BLaER1 (cell line): ENCODE results near the gene IMMP2L.

Experiments used
- H3K27ac ChIP-seq: shearing (Covaris generic); formaldehyde crosslinking; 2 replicates; pipeline ENCODE4 v1.8.1; 2022
- H3K27me3 ChIP-seq: shearing (Covaris generic); formaldehyde crosslinking; 2 replicates; pipeline ENCODE4 v1.8.1; 2022
- H3K36me3 ChIP-seq: shearing (Covaris generic); formaldehyde crosslinking; 2 replicates; pipeline ENCODE4 v1.8.1; 2022
- H3K4me1 ChIP-seq: shearing (Covaris generic); formaldehyde crosslinking; 2 replicates; pipeline ENCODE4 v1.8.1; 2022
- H3K4me2 ChIP-seq: shearing (Covaris generic); formaldehyde crosslinking; 2 replicates; pipeline ENCODE4 v1.8.1; 2022
- H3K4me3 ChIP-seq: shearing (Covaris generic); formaldehyde crosslinking; 2 replicates; pipeline ENCODE4 v1.8.1; 2022
- H3K9ac ChIP-seq: shearing (Covaris generic); formaldehyde crosslinking; 2 replicates; pipeline ENCODE4 v1.8.1; 2022
- H3K9me3 ChIP-seq: shearing (Covaris generic); formaldehyde crosslinking; 2 replicates; pipeline ENCODE4 v1.8.1; 2022
- H4K20me1 ChIP-seq: shearing (Covaris generic); formaldehyde crosslinking; 2 replicates; pipeline ENCODE4 v1.8.1; 2022
- Cebpa-rat ChIP-seq: shearing (Covaris generic); IDR thresholded peaks from 2 replicates; pipeline ENCODE4 v1.8.1; 2022

Gene IMMP2L

GRCh38 chr7:110922906-110923305 is 639.4 kb downstream of the IMMP2L start:
- no peak for TF ChIP-seq Cebpa-rat
- Histone ChIP-seq H3K9ac (no peak overlapping the region), H3K36me3 (no peaks in the 10 kb centered on the region), H3K4me1 (0 out of 2 replicates have a peak, but pooled peaks cover 9% of the 10 kb centered on the region), H3K4me3 (no peak overlapping the region), H4K20me1 (no peaks in the 10 kb centered on the region), H3K27ac (no peak overlapping the region), H3K27me3 (no peaks in the 10 kb centered on the region), H3K9me3 (no peaks in the 10 kb centered on the region), H3K4me2 (no peak overlapping the region)

- no peaks in the 10 kb centered on the region for H3K27me3 ChIP-seq
- no peak overlapping the region for H3K27ac ChIP-seq
- no peak for TF ChIP-seq Cebpa-rat
- no peak overlapping the region for H3K4me2 ChIP-seq
- no peak overlapping the region for H3K4me3 ChIP-seq
- no peak overlapping the region for H3K9ac ChIP-seq
- no peaks in the 10 kb centered on the region for H4K20me1 ChIP-seq
- H3K36me3 ChIP-seq: no peaks in the 10 kb centered on the region
- H3K9me3 ChIP-seq: no peaks in the 10 kb centered on the region
- H3K4me1 ChIP-seq: no peaks in the 10 kb centered on the region
Observed at GRCh38 chr7:110921595-110922151, 640.6 kb downstream of the IMMP2L start.

- Histone ChIP-seq H3K36me3 (no peaks in the 10 kb centered on the region), H3K4me2 (no peak overlapping the region), H3K4me1 (no peaks in the 10 kb centered on the region), H3K27ac (no peak overlapping the region), H3K9ac (no peak overlapping the region), H3K27me3 (no peaks in the 10 kb centered on the region), H3K4me3 (no peak overlapping the region), H3K9me3 (no peaks in the 10 kb centered on the region), H4K20me1 (no peaks in the 10 kb centered on the region)
- TF ChIP-seq Cebpa-rat: no peak
Observed at GRCh38 chr7:110918949-110919548, 643.2 kb downstream of the IMMP2L start.

- Histone ChIP-seq H3K4me3 (no peak overlapping the region), H3K27me3 (no peaks in the 10 kb centered on the region), H3K9me3 (no peaks in the 10 kb centered on the region), H3K4me2 (no peak overlapping the region), H3K9ac (no peak overlapping the region), H3K4me1 (no peaks in the 10 kb centered on the region), H3K27ac (no peak overlapping the region), H3K36me3 (no peaks in the 10 kb centered on the region), H4K20me1 (no peaks in the 10 kb centered on the region)
- TF ChIP-seq Cebpa-rat: no peak
Observed at GRCh38 chr7:110914263-110914662, 648.0 kb downstream of the IMMP2L start.

GRCh38 chr7:110911632-110912031 is 650.7 kb downstream of the IMMP2L start:
- Histone ChIP-seq H3K36me3 (no peaks in the 10 kb centered on the region), H4K20me1 (no peaks in the 10 kb centered on the region), H3K9me3 (peaks cover 9% of the 10 kb centered on the region), H3K4me3 (no peak overlapping the region), H3K27ac (no peak overlapping the region), H3K4me1 (no peaks in the 10 kb centered on the region), H3K4me2 (no peak overlapping the region), H3K27me3 (no peaks in the 10 kb centered on the region), H3K9ac (no peak overlapping the region)
- TF ChIP-seq Cebpa-rat: no peak

GRCh38 chr7:110909117-110909516 is 653.2 kb downstream of the IMMP2L start:
- Histone ChIP-seq H3K4me3 (no peak overlapping the region), H3K9me3 (peaks cover 9% of the 10 kb centered on the region), H3K4me1 (no peaks in the 10 kb centered on the region), H3K27ac (no peak overlapping the region), H3K27me3 (no peaks in the 10 kb centered on the region), H3K36me3 (no peaks in the 10 kb centered on the region), H3K9ac (no peak overlapping the region), H4K20me1 (no peaks in the 10 kb centered on the region), H3K4me2 (no peak overlapping the region)
- TF ChIP-seq Cebpa-rat: no peak

GRCh38 chr7:110905773-110906566 is 656.3 kb downstream of the IMMP2L start:
- Histone ChIP-seq H3K27ac (no peak overlapping the region), H3K9ac (no peak overlapping the region), H3K9me3 (peaks cover 9% of the 10 kb centered on the region), H3K36me3 (no peaks in the 10 kb centered on the region), H4K20me1 (no peaks in the 10 kb centered on the region), H3K27me3 (no peaks in the 10 kb centered on the region), H3K4me1 (no peaks in the 10 kb centered on the region), H3K4me2 (no peak overlapping the region), H3K4me3 (no peak overlapping the region)
- TF ChIP-seq Cebpa-rat: no peak

- no peak overlapping the region for H3K9ac ChIP-seq
- no peak for TF ChIP-seq Cebpa-rat
Observed at GRCh38 chr7:110898516-110898915, 663.8 kb downstream of the IMMP2L start.

GRCh38 chr7:110897538-110897937 is 664.8 kb downstream of the IMMP2L start:
- no peak for TF ChIP-seq Cebpa-rat
- Histone ChIP-seq H3K36me3 (no peaks in the 10 kb centered on the region), H4K20me1 (no peaks in the 10 kb centered on the region), H3K4me1 (no peaks in the 10 kb centered on the region), H3K27ac (no peak overlapping the region), H3K4me3 (no peak overlapping the region), H3K9me3 (no peaks in the 10 kb centered on the region), H3K27me3 (no peaks in the 10 kb centered on the region), H3K4me2 (no peak overlapping the region), H3K9ac (no peak overlapping the region)

More at GRCh38 chr7:110898516-110898915, 663.8 kb downstream of the IMMP2L start:
- no peak overlapping the region for H3K27ac ChIP-seq
- H4K20me1 ChIP-seq: no peaks in the 10 kb centered on the region
- H3K9me3 ChIP-seq: no peaks in the 10 kb centered on the region
- no peak overlapping the region for H3K4me3 ChIP-seq
- no peaks in the 10 kb centered on the region for H3K27me3 ChIP-seq
- H3K36me3 ChIP-seq: no peaks in the 10 kb centered on the region
- H3K4me2 ChIP-seq: no peak overlapping the region
- no peaks in the 10 kb centered on the region for H3K4me1 ChIP-seq

- Histone ChIP-seq H3K4me2 (no peak overlapping the region), H3K27ac (no peak overlapping the region), H3K36me3 (no peaks in the 10 kb centered on the region), H3K4me3 (no peak overlapping the region), H3K4me1 (no peaks in the 10 kb centered on the region), H4K20me1 (no peaks in the 10 kb centered on the region), H3K27me3 (no peaks in the 10 kb centered on the region), H3K9ac (no peak overlapping the region), H3K9me3 (no peaks in the 10 kb centered on the region)
- TF ChIP-seq Cebpa-rat: no peak
Observed at GRCh38 chr7:110894111-110894510, 668.2 kb downstream of the IMMP2L start.
